Brain microvascular endothelial cell (primary cell): Measurements from ENCODE around the gene HEMGN.

Experiments used
- DNase-seq: peaks from one replicate; pipeline ENCODE4 v3.0.0-alpha.2; 2020
- H3K27ac ChIP-seq: fragments of 250-450 bp; sonication (Bioruptor Pico); 2 replicates; pipeline ENCODE4 v1.5.1; 2020; ENCODE audit warnings: mild to moderate bottlenecking, moderate library complexity
- H3K27me3 ChIP-seq: fragments of 250-450 bp; sonication (Bioruptor Pico); replicated peaks from 2 replicates; pipeline ENCODE4 v1.5.1; 2020; ENCODE audit warnings: mild to moderate bottlenecking
- H3K36me3 ChIP-seq: fragments of 250-450 bp; sonication (Bioruptor Pico); replicated peaks from 2 replicates; pipeline ENCODE4 v1.5.1; 2020; ENCODE audit warnings: mild to moderate bottlenecking
- H3K4me3 ChIP-seq: 2 replicates; pipeline ENCODE4 v1.5.1; 2011; ENCODE audit warnings: low read depth, mild to moderate bottlenecking, control low read depth, low read length, moderate library complexity
- in situ Hi-C: cut with HindIII; loops from 2 replicates; pipeline ENCODE4 v1.10.0; 2017; ENCODE audit warnings: low sequenced_read_pairs, low pct_ligation_motif_present
- TF ChIP-seq, protein P1 (sequence below): IDR thresholded peaks from 2 replicates; pipeline ENCODE4 v1.5.1; 2011; ENCODE audit warnings: low read depth, mild to moderate bottlenecking, moderate library complexity, low read length, control low read depth, inconsistent platforms; ENCODE audit errors: missing control alignments

The HEMGN gene

DNA sequence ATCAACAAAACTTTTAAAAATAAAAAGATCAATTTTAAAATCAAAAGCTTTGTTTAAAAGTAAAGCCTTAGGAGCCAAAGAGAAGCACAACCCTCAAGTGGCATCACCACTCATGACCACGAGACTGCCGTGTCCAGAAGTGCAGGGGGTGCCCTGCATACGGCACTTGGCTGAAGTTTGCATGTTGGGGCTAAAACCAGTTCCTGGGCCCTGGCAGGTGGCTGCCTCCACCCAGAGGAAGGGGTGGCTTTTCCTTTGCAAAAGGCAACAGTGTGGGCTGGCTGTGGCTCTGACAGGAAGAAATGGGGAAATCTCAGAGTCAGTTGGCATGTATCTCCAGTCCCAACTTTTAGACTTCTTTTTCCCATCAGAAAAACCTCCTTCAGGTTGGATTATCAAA is 30.9 kb downstream of the HEMGN start:
- Histone ChIP-seq H3K27ac (no peak overlapping the region), H3K27me3 (no peaks in the 10 kb centered on the region), H3K36me3 (peaks cover 5% of the 10 kb centered on the region), H3K4me3 (no peak overlapping the region)
- no peak for DNase-seq
- in situ Hi-C loops = loop anchor here (25.0 kb wide), 1 partner anchor 195 kb away; no protein-coding TSS in a partner anchor
- TF ChIP-seq, protein P1, sequence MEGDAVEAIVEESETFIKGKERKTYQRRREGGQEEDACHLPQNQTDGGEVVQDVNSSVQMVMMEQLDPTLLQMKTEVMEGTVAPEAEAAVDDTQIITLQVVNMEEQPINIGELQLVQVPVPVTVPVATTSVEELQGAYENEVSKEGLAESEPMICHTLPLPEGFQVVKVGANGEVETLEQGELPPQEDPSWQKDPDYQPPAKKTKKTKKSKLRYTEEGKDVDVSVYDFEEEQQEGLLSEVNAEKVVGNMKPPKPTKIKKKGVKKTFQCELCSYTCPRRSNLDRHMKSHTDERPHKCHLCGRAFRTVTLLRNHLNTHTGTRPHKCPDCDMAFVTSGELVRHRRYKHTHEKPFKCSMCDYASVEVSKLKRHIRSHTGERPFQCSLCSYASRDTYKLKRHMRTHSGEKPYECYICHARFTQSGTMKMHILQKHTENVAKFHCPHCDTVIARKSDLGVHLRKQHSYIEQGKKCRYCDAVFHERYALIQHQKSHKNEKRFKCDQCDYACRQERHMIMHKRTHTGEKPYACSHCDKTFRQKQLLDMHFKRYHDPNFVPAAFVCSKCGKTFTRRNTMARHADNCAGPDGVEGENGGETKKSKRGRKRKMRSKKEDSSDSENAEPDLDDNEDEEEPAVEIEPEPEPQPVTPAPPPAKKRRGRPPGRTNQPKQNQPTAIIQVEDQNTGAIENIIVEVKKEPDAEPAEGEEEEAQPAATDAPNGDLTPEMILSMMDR = no peak

DNA sequence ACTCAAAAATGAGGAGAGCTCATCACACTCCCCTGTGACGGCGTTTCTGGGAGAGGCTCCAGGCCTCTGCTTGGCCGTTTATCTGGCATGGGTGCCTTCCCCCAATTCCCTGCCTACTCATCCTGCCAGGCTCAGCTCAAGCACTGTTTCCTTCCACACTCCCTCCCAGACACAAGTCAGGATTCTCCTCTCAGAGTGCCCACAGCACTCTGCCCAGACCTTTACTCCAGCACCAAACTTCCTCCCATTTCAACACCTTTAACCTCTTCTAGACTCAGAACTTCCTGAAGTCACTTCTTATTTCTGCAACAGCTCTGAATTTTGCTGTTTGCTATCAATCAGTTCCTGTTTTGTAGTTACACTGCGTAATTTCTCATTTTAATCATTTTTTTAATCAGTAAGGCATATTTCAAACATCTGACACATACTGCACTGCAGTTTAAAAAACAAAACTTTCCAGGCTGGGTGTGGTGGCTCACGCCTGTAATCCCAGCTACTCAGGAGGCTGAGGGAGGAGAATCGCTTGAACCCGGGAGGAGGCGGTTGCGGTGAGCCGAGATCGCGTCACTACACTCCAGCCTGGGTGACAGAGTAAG is 31.6 kb downstream of the HEMGN start:
- TF ChIP-seq, protein P1 = no peak
- H3K4me3 ChIP-seq = no peak overlapping the region
- no peaks in the 10 kb centered on the region for H3K27me3 ChIP-seq
- no peak overlapping the region for H3K27ac ChIP-seq
- DNase-seq = no peak
- peaks cover 5% of the 10 kb centered on the region for H3K36me3 ChIP-seq
- in situ Hi-C loops = loop anchor here (25.0 kb wide), 1 partner anchor 194 kb away; no protein-coding TSS in a partner anchor

DNA sequence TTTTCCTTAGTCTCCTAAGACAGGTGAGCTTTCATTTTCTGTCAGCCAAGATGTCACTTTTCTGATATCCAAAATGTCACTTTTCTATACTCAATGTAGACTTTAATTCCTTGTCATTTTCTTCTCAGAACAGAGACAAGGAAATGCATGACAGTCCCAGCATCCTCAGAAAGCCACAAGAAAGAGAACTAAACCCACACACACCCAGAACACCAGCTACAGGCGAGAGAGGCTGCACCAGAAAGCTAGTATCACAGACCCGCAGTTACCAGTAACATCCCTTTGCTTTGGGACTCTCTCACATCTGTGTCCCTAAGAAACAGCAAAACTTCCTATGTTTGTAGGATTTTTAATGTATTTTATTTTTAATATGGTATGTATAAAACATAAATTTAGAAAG is 32.7 kb downstream of the HEMGN start:
- no peak overlapping the region for H3K4me3 ChIP-seq
- H3K27me3 ChIP-seq = no peaks in the 10 kb centered on the region
- in situ Hi-C loops = loop anchor here (25.0 kb wide), 1 partner anchor 193 kb away; no protein-coding TSS in a partner anchor
- no peak overlapping the region for H3K27ac ChIP-seq
- peaks cover 5% of the 10 kb centered on the region for H3K36me3 ChIP-seq
- DNase-seq = no peak
- TF ChIP-seq, protein P1 = no peak

DNA sequence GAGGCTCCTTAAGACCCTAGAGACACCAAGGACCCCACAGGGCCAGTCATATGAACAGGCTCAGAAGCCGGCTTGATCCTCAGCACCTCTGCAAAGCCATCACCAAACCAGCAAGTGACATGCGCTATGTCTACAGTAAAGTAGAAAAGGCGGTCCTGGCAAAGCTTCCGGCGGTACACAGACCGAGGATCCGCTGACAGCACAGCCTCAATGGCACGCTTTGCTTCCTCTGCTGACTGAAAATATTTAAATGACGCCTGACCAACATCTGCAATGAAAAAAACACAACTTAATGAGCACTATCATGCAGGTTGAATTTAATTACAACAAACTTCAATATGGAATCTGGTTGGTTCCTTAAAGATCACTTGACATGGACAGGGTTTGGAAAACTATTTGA is 33.2 kb downstream of the HEMGN start:
- Histone ChIP-seq H3K4me3 (no peak overlapping the region), H3K27ac (no peak overlapping the region), H3K27me3 (no peaks in the 10 kb centered on the region), H3K36me3 (no peaks in the 10 kb centered on the region)
- no peak for DNase-seq
- in situ Hi-C loops = loop anchor here (25.0 kb wide), 1 partner anchor 192 kb away; no protein-coding TSS in a partner anchor
- TF ChIP-seq, protein P1 = no peak

DNA sequence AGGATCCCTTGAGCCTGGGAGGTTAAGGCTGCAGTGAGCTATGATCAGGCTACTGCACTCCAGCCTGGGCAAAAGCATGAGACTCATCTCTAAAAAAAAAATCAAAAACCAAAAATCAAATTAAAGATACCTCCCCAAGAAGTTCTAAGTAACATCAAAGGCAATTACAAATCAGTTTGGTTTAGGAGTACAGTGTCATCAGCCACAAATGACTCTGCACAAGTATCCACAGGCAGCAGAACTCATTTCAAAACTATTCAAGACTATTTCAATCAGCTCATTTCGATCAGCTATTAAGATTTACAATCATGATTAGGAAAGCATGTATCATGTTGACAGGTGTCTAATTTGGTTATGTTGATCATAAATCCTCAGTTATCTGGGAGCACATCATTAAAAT is 34.8 kb downstream of the HEMGN start:
- Histone ChIP-seq H3K4me3 (no peak overlapping the region), H3K27ac (no peak overlapping the region), H3K36me3 (no peaks in the 10 kb centered on the region), H3K27me3 (no peaks in the 10 kb centered on the region)
- TF ChIP-seq, protein P1 = no peak
- DNase-seq = no peak
- in situ Hi-C loops = loop anchor here (25.0 kb wide), 1 partner anchor 191 kb away; no protein-coding TSS in a partner anchor
